ENCODE data around the gene LINC01488.
A peak's percentile ranks its signal among the peaks of the same experiment; 100 is the strongest.

The LINC01488 gene

GRCh38 chr11:69531071-69531716 is 49.7 kb downstream of the LINC01488 start:
- DNase-seq (ENCODE audit: low spot score) = no peak

GRCh38 chr11:69531717-69532088 is 50.2 kb downstream of the LINC01488 start:
- no peak for DNase-seq (ENCODE audit: low spot score)

DNA sequence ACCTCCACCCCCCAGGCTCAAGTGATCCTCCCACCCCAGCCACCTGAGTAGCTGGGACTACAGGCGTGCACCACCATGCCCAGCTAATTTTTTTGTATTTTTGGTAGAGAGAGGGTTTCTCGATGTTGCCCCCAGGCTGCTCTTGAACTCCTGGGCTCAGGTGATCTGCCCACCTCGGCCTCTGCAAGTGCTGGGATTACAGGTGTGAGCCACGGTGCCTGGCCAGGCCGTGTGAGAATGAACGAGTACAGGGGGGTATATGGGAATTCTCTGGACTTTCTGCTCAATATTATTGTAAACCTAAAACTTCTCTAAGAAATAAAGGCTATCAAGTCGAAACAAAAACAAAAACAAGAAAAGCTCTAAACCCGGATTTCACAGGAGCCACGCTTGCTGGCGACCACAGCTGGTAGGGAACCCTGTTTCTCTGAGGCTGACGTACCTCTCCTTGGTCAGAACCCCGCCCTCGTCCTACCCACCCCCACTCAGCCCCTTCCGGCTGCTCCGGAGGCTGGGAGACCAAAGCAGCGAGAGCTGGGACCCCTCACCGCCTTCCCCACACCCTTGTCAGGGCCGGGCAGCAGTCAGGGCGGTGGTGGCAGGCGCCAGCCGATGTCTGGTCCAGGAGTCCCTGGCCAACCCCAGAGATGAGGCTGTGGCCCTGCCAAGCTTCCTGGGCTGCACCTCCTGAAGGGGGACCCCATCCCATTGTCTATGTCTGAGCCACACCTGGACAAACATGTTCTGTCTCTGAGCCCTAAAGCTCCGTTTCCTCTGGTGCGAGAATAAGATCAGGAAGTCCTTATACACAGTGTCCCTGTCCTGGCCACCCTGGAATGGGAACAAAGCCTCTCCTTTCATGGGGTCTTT is 52.1 kb downstream of the LINC01488 start:
- no peak for DNase-seq (ENCODE audit: low spot score)

DNA sequence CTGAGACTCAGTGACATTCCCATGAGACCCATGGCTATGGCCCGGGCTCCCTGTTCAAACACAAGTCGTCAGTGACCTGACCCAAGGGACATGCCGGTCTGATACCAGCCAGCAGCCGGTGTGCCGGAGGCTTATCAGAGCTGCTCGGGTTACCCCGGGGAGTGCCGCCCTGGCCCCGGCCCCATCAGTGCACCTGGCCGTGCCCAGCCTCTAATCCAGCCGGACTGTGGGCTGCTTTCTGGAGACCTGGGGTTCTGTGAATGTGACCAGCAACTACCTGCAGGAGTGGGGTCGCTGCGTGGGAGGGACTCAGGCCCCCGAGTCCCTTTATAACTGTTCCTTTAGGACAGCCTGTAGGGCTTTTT is 52.7 kb downstream of the LINC01488 start:
- DNase-seq (ENCODE audit: low spot score) = no peak

DNA sequence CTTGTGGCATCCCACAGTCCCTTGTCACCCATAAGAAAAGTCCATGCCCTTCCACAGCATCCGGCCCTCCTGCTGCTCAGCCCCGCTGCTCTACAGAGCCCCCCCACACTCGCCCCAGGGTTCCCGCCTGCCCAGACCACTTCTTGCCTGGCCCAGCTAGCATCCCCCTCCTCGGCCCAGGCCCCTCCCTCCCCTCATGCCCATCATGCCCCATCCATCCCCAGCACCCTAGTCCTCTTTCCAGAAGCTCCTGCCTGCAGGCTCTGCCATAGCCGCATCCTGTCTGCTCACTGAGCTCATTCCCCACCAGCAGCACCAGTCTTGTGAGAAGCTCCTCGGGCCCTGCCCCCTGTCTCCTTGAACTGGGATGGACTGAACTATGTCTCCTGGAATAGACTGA is 54.4 kb downstream of the LINC01488 start:
- DNase-seq (ENCODE audit: low spot score) = no peak

- DNase-seq (ENCODE audit: low spot score) = no peak
Measured at GRCh38 chr11:69536406-69536805, 54.9 kb downstream of the LINC01488 start.

DNA sequence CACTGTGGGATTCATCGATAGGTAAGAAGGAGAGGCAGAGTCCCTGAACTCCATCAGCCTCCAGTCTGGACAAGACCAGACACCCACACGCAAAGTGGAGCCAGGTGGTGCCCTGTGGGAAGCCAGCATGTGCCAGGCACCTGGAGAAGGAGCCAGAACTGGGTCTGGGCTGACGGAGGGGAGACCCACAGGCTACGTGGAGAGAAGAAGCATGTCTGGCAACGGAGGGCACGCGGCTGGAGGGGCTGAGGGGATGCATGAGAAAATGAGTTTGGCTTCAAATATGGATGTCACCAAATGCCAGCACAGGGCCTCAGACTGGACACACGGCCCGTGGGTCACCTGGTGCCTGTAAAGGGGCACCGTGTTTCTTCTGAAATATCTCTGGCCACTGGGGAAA is 55.7 kb downstream of the LINC01488 start:
- no peak for DNase-seq (ENCODE audit: low spot score)

- no peak for DNase-seq (ENCODE audit: low spot score)
Measured at GRCh38 chr11:69537855-69538640, 56.6 kb downstream of the LINC01488 start.

DNA sequence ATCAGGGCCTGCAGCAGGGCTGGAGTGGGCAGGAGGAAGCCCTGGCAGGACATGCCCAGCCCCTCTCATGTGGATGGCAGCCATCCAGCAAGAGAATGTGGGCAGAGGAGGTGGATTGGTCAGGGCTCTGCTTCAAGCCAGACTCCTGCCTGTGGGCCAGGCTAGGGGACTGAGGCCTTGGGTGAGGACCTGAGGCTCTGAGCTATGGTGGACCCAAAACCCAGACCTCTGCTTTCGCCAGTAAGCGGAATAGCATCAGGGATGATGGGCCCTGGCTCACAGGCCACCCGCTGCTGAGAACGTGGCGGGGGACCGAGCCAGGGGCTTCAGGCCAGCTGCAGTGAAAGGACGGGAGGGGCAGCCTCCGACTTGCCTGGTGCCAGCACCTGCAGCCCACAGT is 57.4 kb downstream of the LINC01488 start:
- DNase-seq (ENCODE audit: low spot score) = no peak

GRCh38 chr11:69539416-69540117 is 58.1 kb downstream of the LINC01488 start:
- peak; percentile 43 for DNase-seq (ENCODE audit: low spot score)

GRCh38 chr11:69540118-69541000 is 58.9 kb downstream of the LINC01488 start:
- peak; percentile 60 for DNase-seq (ENCODE audit: low spot score)

DNA sequence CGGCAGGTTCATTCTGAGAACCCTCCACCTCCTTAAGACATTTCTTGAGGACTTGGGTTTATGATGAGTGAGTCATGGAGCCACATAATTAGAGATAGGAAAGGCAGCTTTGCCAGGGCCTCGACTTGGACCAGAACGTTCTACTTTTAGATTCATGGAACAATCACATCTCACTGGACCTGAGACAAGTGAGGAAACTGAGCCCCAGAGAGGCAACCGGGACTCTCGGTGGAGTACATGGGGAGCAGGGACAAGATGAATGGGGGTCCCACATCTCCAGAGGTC is 59.5 kb downstream of the LINC01488 start:
- DNase-seq (ENCODE audit: low spot score) = peak; percentile 4

DNA sequence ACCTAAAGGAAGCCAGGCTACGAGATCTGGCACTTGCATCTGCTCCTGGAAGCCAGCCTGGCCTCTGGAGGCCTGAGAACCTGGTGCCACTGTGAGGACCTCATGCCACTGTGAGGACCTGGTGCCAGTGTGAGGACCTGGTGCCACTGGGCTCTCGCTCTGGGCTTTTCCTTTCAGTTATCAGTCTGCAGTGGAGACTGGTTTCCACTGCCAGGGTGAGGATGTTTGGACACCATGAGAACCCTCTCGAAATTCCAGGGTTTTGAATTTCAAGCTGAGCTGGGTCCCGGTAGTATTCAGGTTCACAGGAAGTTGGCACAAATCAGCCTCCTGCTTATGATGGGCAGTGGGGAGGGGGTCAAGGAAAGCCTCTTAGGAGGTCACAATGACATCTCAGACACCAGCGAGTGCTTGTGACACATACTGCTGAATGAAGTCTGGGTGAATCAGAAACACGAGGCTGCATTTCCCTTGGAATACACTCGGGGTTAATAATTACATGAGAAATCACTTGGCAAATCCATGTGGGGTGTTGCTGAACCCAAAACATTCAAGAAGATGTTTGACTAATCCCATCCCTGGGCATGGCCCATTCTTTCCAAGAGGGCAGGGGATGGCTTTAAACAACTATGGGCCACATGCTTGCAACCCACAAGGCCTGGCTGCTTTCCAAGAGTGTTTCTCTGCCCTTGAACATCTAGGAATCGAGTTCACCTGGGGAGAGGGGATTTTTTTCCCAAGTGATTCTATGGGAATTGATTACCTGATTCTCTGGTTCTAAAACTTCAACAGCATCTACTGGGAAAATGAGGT is 60.2 kb downstream of the LINC01488 start:
- peak; percentile 98 for DNase-seq (ENCODE audit: low spot score)

DNA sequence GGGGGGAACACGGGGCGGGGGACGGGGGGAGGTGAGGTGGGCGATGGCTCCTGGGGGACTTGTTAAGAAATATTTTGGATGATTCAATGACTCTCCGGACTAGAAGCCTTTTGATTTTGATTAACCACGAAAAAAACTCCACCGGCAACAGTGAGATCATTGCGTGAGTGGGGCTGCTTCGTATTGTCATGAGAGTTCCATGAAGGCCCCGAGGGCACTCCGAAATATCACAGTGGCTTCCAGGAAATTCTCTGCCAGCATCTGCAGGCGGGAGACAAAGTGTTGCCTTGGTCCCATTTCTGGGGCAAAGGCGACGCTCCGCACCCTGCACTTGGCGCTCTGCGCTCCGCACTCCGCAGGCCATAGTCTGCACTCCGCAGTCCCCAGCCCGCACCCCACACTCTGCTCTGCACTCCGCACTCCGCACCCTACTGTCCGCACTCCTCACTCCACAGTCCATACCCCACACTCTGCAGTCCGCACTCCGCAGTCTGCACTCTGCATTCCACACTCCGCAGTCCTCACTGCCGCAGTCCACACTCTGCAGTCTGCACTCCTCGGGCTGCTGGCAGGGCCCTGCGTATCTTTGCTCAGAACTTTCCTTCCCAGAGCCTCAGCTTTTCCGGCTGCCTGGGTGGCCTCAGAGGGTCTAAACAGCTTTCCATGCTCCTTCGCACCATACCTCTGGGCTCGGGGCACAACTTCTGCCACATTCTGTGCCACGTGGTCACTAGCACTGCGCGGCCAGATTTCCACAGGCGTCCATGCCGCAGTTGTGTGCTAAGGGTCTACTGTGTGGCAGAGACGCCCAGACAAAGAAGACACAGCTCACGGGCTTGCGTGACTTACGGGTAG is 61.1 kb downstream of the LINC01488 start:
- DNase-seq (ENCODE audit: low spot score) = no peak

Measured in kidney tubule cell (primary cell).